ENCODE measurements around the gene IGF1R.

The IGF1R gene

DNA sequence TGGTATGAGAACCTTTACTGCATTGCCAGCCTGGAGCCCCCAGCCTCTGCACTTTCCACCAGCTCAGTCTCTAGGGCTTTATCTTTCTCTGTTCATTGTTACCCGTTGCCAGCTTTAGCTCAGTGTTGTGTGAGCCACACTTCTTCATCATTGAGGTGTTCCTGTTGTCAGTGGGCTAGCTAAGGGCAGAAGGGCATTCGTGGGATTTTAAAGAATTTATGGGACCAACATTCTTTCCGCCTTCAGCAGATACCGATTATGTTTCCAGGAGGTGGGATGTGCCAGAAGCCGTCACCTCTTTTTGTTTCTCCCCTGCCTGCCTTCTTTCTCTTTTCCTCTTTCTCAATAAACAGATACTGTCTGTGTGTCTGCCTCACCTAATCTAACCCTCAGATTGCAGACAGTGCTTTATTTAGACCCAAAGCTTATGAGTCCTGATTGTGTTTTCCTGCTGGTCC lies 294.7 kb downstream of the IGF1R start:
- no peak for DNase-seq (ENCODE audit: low spot score)

- peak; percentile 51 for DNase-seq (ENCODE audit: low spot score)
Observed at GRCh38 chr15:98943601-98944151, 295.3 kb downstream of the IGF1R start.

DNA sequence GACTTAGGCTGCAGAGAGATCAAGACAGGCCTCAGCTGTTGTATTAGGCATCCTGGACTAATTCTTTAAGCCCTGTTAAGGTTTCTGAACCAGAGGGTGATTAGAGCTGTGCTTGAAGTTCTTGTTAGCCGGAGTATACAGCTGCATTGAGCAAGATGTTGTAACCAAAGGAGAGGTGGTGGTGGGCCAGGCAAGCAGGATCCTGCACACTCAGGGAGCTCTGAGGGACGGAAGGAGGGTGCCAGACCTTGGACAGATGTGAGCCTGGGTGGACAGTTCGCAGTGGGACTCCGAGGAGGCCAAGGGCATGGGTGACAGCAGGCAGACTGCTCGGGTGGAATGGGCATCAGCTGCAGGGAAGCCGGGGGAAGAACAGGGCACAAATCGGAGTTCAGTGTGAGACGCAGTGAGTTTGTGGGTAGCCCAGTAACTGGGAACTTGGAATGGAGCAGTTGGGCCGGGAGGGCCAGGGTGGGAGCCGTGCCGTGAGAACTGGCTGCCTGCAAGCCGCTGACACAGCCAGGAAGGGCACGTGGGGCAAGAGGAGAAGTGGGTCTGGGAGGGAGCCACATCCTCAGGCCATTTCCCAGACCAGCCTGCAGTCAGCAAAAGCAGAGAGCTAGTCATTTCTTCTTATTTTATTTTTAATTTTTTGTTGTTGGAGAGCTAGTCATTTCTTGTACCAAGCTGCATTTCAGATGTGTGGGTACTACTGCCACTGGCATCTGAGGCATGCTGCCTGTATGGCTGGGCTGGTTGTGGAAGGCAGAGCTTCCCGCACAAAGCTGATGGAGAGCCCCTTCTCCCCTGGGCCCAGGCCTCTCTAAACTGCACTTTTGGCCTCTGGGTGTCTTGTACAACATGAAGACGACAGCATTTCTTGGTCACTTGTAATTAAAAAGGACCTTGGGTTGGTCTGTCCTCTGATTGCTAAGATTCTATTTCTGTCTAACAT lies 298.2 kb downstream of the IGF1R start:
- peak; percentile 51 for DNase-seq (ENCODE audit: low spot score)

- no peak for DNase-seq (ENCODE audit: low spot score)
Observed at GRCh38 chr15:98948456-98948855, 300.1 kb downstream of the IGF1R start.

DNA sequence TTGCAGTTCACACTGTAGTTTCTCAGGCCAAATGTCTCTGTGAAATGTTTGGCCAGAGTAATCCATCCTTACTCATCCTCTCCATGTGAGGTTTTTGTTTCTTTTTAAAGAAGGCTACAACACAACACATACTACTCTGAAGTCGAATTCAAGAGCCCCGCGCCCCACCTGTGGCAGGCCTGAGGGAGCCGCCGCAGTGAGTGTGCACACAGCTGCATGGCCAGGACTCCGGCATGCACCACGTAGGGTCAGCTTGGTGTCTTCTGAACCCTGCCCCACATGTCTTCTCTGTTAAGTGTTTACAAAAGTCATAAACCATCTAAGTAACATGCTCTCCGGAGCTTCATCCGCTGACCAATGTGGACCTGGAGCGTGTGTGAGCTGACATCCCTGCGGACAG lies 300.6 kb downstream of the IGF1R start:
- no peak for DNase-seq (ENCODE audit: low spot score)

DNA sequence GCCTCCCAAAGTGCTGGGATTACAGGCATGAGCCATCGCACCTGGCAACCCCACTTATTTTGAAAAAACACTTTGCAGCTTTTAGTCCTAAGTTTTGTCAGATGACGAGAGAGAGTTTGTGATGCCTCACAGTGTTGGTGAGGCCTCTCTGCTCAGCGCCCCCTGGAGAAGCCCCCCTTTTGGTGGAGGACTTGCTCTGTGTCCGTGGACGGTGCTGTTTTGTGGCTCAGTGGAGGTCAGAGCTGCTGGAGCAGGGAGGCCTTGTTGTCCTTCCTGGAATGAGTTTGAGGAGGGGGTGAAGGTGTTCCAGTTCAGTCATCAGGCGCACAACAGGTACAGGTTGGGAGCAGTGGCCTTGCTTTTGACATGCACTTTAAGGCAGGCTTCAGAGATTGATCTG lies 301.3 kb downstream of the IGF1R start:
- no peak for DNase-seq (ENCODE audit: low spot score)

- DNase-seq (ENCODE audit: low spot score), result no peak
Observed at GRCh38 chr15:98950248-98950647, 301.9 kb downstream of the IGF1R start.

DNA sequence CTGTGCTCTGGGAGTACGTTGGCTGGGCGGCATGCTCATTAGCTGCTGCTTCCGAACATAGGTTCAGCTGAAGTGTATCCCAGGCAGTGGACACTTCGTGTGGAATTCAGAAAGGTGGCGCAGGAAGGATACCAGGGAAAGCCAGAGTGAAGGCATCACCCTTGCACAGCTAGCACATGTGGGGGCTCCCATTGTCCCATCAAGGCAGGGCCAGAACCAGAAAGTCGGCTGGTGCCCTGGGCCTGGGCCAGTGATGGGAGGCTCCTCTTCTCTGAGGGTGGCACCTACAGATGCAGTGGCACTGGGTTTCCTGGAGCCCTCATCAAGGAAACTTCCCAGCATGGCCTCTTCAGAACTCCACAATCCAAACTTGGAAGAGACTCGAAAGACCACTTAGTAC lies 302.7 kb downstream of the IGF1R start:
- DNase-seq (ENCODE audit: low spot score), result no peak

GRCh38 chr15:98951493-98952320 lies 303.4 kb downstream of the IGF1R start:
- DNase-seq (ENCODE audit: low spot score), result no peak

DNA sequence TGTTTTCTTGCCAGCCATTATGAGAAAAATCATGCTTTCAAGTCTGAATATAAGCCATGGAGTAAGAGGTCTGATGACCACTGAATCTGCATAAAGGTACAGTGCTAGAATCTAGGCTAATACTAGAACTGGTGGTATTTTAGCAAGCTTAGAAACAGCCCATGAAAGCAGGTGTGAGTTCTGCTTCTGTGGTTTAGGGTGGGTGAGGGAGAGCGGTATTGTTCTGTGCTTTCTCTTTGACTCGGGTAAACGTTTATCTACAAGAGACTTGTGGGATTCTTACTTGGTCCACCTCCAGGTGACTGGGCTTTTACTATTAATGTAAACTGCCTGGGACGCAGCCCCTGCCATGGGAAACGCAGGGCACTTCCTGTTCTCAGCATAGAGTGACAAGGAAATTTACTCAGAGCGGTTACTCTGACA lies 304.1 kb downstream of the IGF1R start:
- no peak for DNase-seq (ENCODE audit: low spot score)

GRCh38 chr15:98953000-98953787 lies 304.9 kb downstream of the IGF1R start:
- DNase-seq (ENCODE audit: low spot score), result no peak

DNA sequence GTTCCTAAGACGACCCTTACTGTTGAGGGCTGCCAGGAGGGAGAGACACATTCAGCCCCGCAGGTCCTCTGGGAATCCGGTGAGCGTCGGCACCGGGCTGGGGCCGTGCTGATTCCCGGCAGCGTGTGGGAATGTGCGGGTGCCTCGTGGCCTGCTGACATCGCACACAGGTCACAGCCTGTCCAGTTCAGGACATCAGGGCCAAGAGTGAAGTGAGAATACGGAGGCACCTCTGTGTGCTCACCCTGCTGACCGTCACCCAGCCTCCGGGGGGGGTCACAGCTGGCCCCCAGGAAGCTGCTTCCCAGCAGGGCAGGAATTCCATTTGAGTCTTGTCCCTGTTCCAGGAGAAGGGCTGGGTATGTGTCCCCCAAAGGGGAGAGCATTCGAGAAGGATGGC lies 305.6 kb downstream of the IGF1R start:
- peak; percentile 25 for DNase-seq (ENCODE audit: low spot score)

DNA sequence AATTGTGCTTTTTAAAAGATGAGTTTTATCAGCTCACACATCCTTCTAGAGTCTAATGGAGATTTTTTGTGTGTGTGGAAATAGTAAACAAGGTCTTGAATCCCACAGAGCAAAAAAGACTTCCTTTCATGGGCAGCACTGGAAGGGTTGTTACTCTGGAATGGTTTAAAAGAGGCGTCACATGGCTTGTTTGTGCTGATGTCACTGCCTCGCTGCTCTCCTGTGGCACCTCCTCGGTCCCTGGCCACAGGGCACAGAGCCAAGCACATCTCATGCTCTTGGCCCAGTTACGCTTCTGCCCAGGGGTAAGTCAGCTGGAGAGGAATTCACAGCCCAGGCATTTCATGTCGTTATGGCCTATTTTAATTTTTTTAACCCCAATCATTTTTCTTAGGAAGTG lies 306.1 kb downstream of the IGF1R start:
- peak; percentile 87 for DNase-seq (ENCODE audit: low spot score)

GRCh38 chr15:98955331-98955730 lies 307.0 kb downstream of the IGF1R start:
- DNase-seq (ENCODE audit: low spot score), result peak; percentile 89

DNA sequence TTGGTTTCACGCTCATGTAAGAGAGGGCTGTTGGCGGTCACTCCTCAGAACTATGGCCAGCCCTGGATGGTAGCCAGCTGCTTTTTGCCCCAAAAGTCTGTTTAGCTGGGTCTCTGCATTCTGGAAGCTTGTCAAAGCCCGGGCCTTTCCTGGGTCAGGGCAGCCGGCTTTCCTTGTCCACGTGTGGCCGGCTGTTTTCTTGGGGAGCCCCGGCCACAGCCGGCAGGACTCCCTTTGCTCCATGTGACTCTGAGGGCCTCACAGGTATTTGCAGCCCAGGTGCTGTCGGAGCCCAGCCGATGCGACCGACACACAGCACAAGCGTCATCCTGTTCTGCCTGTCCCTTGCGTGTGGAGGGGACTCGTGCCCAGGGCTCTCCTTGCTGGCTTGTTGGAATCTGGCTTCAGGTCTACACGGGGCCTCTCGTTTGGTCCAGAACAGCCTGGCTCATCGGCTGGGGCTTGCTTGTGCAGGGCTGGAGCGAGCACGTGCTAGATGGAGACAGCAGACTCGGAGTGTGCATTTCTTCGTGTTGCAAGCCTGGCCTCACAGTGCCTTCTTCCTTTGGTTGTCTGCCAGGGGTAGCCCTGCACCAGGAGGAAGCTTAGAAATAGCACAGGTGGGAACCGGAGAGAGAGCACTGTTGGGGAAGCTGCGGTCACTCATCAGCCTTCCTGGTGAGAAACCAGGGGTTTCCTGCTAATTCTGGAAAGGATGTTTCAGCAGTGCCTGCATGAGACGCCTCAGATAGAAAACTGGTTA lies 307.8 kb downstream of the IGF1R start:
- DNase-seq (ENCODE audit: low spot score), result peak; percentile 26

GRCh38 chr15:98956796-98957553 lies 308.6 kb downstream of the IGF1R start:
- no peak for DNase-seq (ENCODE audit: low spot score)

- no peak for DNase-seq (ENCODE audit: low spot score)
Observed at GRCh38 chr15:98957655-98958054, 309.3 kb downstream of the IGF1R start.

DNA sequence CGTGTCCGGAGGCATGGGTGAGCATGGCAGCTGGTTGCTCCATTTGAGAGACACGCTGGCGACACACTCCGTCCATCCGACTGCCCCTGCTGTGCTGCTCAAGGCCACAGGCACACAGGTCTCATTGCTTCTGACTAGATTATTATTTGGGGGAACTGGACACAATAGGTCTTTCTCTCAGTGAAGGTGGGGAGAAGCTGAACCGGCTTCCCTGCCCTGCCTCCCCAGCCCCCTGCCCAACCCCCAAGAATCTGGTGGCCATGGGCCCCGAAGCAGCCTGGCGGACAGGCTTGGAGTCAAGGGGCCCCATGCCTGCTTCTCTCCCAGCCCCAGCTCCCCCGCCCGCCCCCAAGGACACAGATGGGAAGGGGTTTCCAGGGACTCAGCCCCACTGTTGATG lies 309.7 kb downstream of the IGF1R start:
- DNase-seq (ENCODE audit: low spot score), result no peak

- no peak for DNase-seq (ENCODE audit: low spot score)
Observed at GRCh38 chr15:98958918-98959639, 310.7 kb downstream of the IGF1R start.

DNA sequence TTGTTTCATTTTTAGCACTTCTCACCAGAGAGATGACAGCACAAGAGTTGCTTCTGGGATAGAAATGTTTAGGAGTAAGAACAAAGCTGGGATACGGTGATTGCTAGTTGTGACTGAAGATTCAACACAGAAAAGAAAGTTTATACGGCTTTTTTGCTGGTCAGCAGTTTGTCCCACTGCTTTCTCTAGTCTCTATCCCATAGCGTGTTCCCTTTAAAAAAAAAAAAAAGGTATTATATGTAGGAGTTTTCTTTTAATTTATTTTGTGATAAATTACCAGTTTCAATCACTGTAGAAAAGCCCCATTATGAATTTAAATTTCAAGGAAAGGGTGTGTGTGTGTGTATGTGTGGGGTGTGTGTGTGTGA lies 311.3 kb downstream of the IGF1R start:
- no peak for DNase-seq (ENCODE audit: low spot score)
